Renal cortical epithelial cell (primary cell): Measurements from ENCODE around the gene TMC5. TPM values are rescaled to one million over a fixed set of nuclear protein-coding genes. Genes with fewer than 3 reads are reported as not detected.
A peak's percentile ranks its signal among the peaks of the same experiment; 100 is the strongest.

Source experiments
- DNase-seq: peaks from one replicate; pipeline ENCODE4 v3.0.0-alpha.2; 2011; ENCODE audit warnings: low read depth
- total RNA-seq: library from RNA; depleted of rRNA; stranded (reverse); fragments of >200 nt; gene quantifications from 2 replicates; pipeline ENCODE4 v1.2.3, GENCODE V29; 2014

The TMC5 gene
- total RNA-seq, 1 donor from 2014 or later: 0.05 TPM

DNA sequence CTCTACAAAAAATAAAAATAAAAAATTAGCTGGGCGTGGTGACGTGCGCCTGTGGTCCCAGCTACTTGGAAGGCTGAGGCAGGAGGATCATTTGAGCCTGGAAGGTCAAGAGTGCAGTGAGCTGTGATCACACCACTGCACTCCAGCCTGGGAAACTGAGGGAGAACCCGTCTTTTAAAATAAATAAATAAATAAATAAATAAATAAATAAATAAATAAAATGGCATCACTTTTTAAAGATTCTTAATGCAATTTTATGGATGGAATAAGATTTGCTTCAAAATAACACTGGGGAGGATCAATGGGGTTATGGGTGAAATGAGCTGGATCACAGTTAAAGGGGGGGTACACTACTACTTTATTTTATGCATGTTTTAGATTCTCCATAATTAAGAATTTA, 89.3 kb downstream of the TMC5 start:
- no peak for DNase-seq

DNA sequence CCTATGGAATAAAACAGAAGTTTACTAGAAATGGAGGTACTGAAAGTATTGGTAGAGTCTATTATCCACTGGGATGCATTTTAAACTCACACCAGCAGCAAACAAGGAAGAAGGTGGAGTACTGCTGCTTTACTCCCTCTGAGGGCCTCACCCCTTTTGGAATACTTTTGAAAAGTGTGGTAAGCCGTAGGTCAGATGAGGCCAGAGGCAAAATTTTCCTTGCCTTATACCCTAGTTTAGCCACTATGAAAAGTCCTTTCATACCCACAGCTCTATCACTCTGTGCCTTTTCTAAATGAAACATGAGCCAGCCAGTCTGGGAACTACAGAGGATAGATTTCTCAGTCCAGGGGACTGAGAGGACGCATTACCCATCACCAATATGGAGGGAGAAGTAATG, 90.2 kb downstream of the TMC5 start:
- no peak for DNase-seq

GRCh38 chr16:19512297-19512696, 94.6 kb downstream of the TMC5 start:
- DNase-seq: no peak

- DNase-seq: peak; percentile 29
Observed at GRCh38 chr16:19513377-19514053, 95.8 kb downstream of the TMC5 start.

DNA sequence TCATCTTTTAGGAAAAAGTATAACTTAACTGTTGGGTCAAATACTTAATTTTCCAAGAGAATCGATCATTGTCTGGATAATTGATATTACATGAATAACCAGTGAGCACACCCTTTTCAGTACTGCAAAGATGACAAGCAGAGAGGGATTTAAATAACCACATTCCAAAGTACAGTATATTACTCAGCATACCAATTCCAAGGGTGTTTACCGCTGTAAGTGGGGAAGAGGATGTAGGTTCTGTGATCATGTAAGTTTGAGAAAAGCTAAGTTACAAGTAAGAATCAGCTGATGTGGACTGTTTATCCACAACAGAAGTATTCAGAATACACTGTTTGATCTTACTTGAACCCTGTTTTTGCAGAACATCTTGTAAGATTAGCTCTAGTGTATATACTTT, 98.1 kb downstream of the TMC5 start:
- no peak for DNase-seq

DNA sequence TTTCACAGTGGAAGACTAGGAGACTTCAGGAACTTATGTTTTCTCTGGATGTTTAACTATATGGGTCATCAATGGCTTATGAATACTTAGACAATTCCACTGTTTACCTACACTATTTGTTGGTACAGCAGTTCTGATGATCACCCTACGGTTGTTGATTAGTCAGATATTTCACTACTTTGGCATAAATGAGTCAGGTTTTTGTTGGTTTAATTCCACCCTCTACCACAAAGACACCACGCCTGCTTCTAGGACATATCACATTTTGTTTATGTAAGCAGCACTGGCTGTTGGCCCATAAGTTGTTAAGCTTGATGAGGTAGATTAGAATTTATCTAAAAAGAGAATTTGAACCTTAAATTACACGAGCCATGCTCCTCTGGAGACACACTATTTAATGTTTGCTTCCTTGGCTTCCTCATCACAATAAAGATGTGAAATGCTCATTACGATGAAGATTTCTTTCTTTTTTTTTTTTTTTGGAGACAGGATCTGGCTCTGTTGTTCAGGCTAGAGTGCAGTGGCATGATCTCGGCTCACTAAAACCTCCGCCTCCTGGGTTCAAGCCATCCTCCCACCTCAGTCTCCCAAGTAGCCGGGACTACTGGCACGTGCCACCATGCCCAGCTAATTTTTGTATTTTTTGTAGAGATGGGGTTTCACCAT, 99.9 kb downstream of the TMC5 start:
- DNase-seq: peak; percentile 85

- DNase-seq: no peak
Observed at GRCh38 chr16:19518388-19518787, 100.7 kb downstream of the TMC5 start.

DNA sequence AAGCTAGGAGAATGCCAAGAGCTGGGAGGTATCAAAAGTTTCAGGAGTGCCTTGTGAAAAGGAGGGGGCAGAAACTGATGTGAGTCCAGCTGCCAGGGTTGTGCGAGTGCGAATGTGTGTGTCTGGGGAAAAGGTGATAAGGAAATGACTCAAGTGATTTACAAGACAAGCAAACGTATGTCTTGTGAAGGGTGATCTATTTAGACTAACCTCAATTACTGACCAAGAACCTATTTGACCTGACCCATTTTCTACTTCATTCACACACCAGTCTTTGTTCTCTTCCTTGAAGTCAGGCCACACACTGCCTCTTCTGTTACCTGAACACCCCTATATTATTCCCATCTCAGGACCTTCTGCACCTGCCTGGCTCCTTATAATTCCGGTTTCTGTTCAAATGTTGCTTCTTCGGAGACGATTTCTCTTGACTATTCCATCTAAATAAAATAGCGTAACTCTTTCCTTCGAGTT, 103.2 kb downstream of the TMC5 start:
- peak; percentile 53 for DNase-seq

- peak; percentile 73 for DNase-seq
Observed at GRCh38 chr16:19521471-19522396, 104.1 kb downstream of the TMC5 start, which contains the start of gene GDE1. Gene GDE1 (minus strand): TSS chr16:19522098. CDS start chr16:19521964, 134 bp downstream.

- no peak for DNase-seq
Observed at GRCh38 chr16:19522397-19522732, 104.7 kb downstream of the TMC5 start.

- no peak for DNase-seq
Observed at GRCh38 chr16:19522760-19523159, 105.1 kb downstream of the TMC5 start.

DNA sequence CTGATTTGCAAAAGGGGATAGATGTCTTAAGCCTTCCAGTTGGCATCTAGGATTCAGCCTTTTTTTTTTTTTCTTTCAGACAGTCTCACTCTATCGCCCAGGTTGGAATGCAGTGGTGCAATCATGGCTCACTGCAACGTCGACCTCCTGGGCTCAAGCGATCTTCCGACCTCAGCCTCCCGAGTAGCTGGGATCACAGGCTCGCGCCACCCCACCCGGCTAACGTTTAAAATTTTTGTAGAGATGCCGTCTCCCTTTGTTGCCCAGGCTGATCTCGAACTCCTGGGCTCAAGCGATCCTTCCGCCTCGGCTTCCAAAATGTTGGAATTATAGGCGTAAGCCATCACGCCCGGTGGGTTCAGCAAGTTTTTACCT, 105.5 kb downstream of the TMC5 start:
- DNase-seq: no peak

- peak; percentile 90 for DNase-seq
Observed at GRCh38 chr16:19523559-19524355, 106.1 kb downstream of the TMC5 start, which contains the start of gene CCP110. Gene CCP110 (plus strand): TSS chr16:19523942. CDS start chr16:19527882, 3,940 bp downstream.

DNA sequence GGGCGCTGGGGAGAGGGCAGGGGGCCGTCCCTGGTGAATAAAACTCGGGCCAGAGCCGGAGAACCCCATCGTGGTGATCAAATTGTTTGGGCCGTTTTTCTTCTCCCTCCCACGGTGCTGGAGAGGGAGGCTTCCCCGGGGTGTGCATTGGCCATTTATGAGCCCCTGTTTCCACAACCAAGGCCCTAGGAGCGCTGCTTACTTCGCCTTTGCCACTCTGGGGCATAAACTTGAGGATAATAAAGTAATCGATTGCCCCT, 106.6 kb downstream of the TMC5 start:
- DNase-seq: no peak

DNA sequence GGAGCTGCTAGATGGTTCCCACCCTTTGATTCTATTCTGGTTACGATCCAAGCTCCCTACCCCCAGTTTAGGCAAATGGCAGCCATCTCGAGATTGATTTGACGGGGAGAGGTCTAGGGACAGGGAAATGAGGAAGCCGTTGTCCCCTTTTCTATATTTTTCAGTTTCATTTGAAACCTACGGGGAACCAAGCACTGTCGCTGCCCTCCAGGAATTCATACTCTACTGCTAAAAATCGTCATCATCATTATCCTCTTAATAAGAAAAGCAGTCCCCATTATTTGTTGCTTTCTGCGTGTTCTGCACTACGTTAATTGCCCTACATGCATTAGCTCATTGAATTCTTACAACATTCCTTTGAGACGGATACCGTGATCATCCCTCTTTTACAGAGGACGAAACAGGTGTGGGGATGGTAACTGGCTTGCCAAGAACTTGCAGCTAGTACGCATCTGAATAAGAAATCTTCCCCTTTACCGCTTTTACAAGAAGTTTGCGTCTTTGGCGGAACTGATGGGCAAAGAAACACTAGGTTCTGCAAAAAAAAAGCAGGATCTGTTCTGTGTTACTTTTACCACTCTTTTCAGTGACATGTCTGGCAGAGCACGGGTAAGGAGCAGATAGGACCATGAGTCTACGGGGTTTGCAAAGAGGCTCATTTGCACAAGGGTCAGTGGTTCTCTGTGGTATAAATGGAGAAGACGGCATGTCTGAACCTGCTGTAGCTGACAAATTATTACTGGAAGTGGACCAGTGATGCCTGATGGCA, 107.1 kb downstream of the TMC5 start:
- peak; percentile 16 for DNase-seq

DNA sequence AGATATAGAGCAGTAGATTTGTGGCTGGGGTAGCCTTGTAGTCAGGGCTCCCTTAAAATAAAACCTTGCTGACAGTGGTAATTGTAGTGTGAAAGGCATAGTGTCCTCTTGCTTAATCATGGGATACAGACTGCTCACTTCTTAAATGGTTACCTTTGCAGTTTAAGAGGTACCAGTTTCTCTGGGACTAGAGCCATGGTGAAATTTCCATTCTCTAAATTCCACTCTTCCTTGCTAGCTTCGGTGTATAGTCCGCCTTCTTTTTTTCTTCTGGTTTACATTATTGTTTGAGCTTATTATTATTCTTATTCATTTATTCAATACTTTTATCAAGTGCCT, 107.7 kb downstream of the TMC5 start:
- DNase-seq: no peak

DNA sequence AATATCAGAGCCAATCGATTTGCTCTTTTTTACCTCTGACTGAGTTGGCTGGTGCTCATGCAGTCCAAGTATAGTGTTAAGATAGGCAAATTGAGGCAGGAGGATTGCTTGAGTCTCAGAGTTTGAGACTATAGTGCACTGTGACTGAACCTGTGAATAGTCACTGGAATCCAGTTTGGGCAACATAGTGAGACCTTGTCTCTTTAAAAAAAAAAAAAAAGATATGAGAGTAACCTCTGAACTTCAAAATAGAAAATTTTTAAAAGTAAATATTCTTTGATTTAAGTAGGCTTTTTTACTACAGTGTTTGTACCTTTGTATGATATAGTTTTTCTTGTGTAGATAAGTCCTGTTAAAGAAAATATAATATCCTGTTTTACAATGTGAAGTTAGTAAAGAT, 109.5 kb downstream of the TMC5 start:
- DNase-seq: no peak

DNA sequence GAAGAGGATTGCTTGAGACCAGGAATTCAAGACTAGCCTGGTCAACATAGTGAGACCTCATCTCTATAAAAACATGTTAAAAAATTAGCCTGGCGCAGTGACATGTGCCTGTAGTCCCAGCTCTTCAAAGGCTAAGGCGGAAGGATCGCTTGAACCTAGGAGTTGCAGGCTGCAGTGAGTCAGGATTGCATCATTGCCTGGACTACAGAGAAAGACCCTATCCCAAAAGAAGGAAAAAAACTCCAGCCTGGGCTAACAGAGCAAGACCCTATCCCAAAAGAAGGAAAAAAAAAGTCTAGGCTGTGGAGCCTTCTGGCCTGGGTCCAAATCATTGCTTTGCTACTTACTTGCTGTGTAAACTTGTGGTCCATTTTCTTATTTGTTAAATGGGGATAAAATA, 111.0 kb downstream of the TMC5 start:
- DNase-seq: no peak

DNA sequence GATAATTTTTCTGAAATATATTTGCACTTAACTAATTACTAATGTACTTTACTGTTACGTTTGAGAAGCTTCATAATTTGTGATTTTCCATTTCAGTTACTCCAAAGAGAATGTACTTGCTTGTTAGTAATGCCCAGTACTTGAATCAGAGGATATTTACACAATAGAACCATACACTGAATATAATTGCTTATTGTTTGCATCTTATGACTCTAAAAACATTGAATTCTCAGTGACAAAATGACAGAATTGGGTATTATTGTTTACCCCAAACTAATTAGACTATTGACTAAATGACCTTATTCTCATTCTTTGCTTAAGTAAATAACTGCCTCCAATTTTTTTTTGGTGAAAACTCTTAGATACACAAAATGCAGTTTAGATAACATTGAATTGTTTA, 114.9 kb downstream of the TMC5 start:
- no peak for DNase-seq

- DNase-seq: no peak
Observed at GRCh38 chr16:19540241-19540970, 122.7 kb downstream of the TMC5 start.
